GM23338 (cell line): Measurements from ENCODE around the gene CACHD1. TPM values are rescaled to one million over a fixed set of nuclear protein-coding genes. Genes with fewer than 3 reads are reported as not detected.

Experiments
- ATAC-seq: fragments of 200-7000 bp; cut with Tn5 transposase; 3 replicates; pipeline ENCODE4 v1.9.1; 2020
- DNase-seq: peaks from one replicate; pipeline ENCODE4 v3.0.0-alpha.2; 2015; ENCODE audit warnings: low spot score
- H2AFZ ChIP-seq: fragments of 200-600 bp; sonication (generic); 2 replicates; pipeline ENCODE4 v1.8.0; 2016; ENCODE audit warnings: antibody characterized with exemption, mild to moderate bottlenecking, moderate library complexity
- H3F3A ChIP-seq: fragments of 200-600 bp; sonication (generic); replicated peaks from 2 replicates; pipeline ENCODE4 v1.8.0; 2017; ENCODE audit warnings: antibody characterized with exemption, mixed run types, low read depth
- H3K27ac ChIP-seq: fragments of 200-600 bp; sonication (generic); 2 replicates; pipeline ENCODE4 v1.6.1; 2016; ENCODE audit warnings: low read depth
- H3K27me3 ChIP-seq: fragments of 200-600 bp; sonication (generic); 2 replicates; pipeline ENCODE4 v1.8.0; 2016; ENCODE audit warnings: mild to moderate bottlenecking, mixed run types, moderate library complexity; ENCODE audit not compliant: insufficient read depth
- H3K36me3 ChIP-seq: fragments of 200-600 bp; sonication (generic); 2 replicates; pipeline ENCODE4 v1.8.0; 2016; ENCODE audit warnings: mild to moderate bottlenecking; ENCODE audit not compliant: insufficient read depth
- H3K4me1 ChIP-seq: fragments of 200-600 bp; sonication (generic); 2 replicates; pipeline ENCODE4 v1.8.0; 2016; ENCODE audit warnings: mild to moderate bottlenecking, moderate library complexity; ENCODE audit not compliant: insufficient read depth
- H3K4me2 ChIP-seq: fragments of 200-600 bp; sonication (generic); 2 replicates; pipeline ENCODE4 v1.7.1; 2017; ENCODE audit warnings: mixed run types
- H3K4me3 ChIP-seq: fragments of 200-600 bp; sonication (generic); 2 replicates; pipeline ENCODE4 v1.6.1; 2016; ENCODE audit warnings: mixed run types
- H3K79me2 ChIP-seq: fragments of 200-600 bp; sonication (generic); replicated peaks from 2 replicates; pipeline ENCODE4 v1.8.0; 2017; ENCODE audit warnings: mild to moderate bottlenecking; ENCODE audit not compliant: insufficient read depth
- H3K9me2 ChIP-seq: fragments of 200-600 bp; sonication (generic); 2 replicates; pipeline ENCODE4 v1.8.0; 2017; ENCODE audit not compliant: insufficient read depth
- H4K20me1 ChIP-seq: fragments of 200-600 bp; sonication (generic); replicated peaks from 2 replicates; pipeline ENCODE4 v1.8.0; 2017; ENCODE audit warnings: mild to moderate bottlenecking; ENCODE audit not compliant: insufficient read depth
- H3K27ac Mint-ChIP-seq: 2 replicates; pipeline ENCODE4 v1.8.0; 2020; ENCODE audit warnings: inconsistent platforms, mild to moderate bottlenecking, moderate library complexity, mixed read lengths
- H3K27me3 Mint-ChIP-seq: 3 replicates; pipeline ENCODE4 v1.8.0; 2022; ENCODE audit warnings: low read depth, mild to moderate bottlenecking, moderate library complexity, mixed read lengths, inconsistent platforms; ENCODE audit not compliant: insufficient read depth, poor library complexity
- H3K36me3 Mint-ChIP-seq: 3 replicates; pipeline ENCODE4 v1.8.0; 2021; ENCODE audit warnings: low read depth, mild to moderate bottlenecking, inconsistent platforms, moderate library complexity, mixed read lengths
- H3K4me1 Mint-ChIP-seq: 3 replicates; pipeline ENCODE4 v1.8.0; 2020; ENCODE audit warnings: mild to moderate bottlenecking, inconsistent platforms, mixed read lengths
- H3K4me3 Mint-ChIP-seq: 3 replicates; pipeline ENCODE4 v1.8.0; 2021; ENCODE audit warnings: moderate library complexity, mild to moderate bottlenecking, inconsistent platforms, mixed read lengths
- H3K9me3 Mint-ChIP-seq: 3 replicates; pipeline ENCODE4 v1.8.0; 2020; ENCODE audit warnings: moderate library complexity, mild to moderate bottlenecking, inconsistent platforms, mixed read lengths
- CTCF ChIP-seq, 2 experiments: fragments of 200-600 bp in 1 of 2; sonication (generic) in 1 of 2; conservative IDR thresholded peaks; 2 replicates each; pipeline versions ENCODE4 v1.5.1 to v1.6.1; 2016 to 2017; ENCODE audit warnings: antibody characterized with exemption in 2 of 2, low read depth in 2 of 2, mild to moderate bottlenecking in 2 of 2, moderate library complexity in 1 of 2
- ETS1 ChIP-seq: IDR thresholded peaks from 2 replicates; pipeline ENCODE4 v1.6.1; 2016; ENCODE audit warnings: antibody characterized with exemption
- EZH2phosphoT487 ChIP-seq: fragments of 200-600 bp; sonication (generic); IDR thresholded peaks from one replicate; pipeline ENCODE4 v1.8.1; 2018; ENCODE audit warnings: antibody characterized with exemption; ENCODE audit not compliant: unreplicated experiment
- NANOG ChIP-seq: IDR thresholded peaks from 2 replicates; pipeline ENCODE4 v1.6.1; 2016; ENCODE audit warnings: antibody characterized with exemption, borderline replicate concordance
- POLR2AphosphoS5 ChIP-seq: IDR thresholded peaks from 2 replicates; pipeline ENCODE4 v1.6.1; 2016; ENCODE audit warnings: antibody characterized with exemption, low read depth
- REST ChIP-seq: IDR thresholded peaks from one replicate; pipeline ENCODE4 v1.6.1; 2018; ENCODE audit warnings: antibody characterized with exemption; ENCODE audit not compliant: unreplicated experiment
- STAT1 ChIP-seq: IDR thresholded peaks from one replicate; pipeline ENCODE4 v1.6.1; 2016; ENCODE audit warnings: antibody characterized with exemption; ENCODE audit not compliant: unreplicated experiment
- ZNF114 ChIP-seq: fragments of 250-450 bp; sonication (Bioruptor Pico); IDR thresholded peaks from 2 replicates; pipeline ENCODE4 v1.5.0; 2020; ENCODE audit warnings: mild to moderate bottlenecking, moderate library complexity
- ZNF462 ChIP-seq: fragments of 250-450 bp; sonication (Bioruptor Pico); IDR thresholded peaks from 2 replicates; pipeline ENCODE4 v1.5.0; 2020; ENCODE audit warnings: mild to moderate bottlenecking, moderate library complexity
- polyA plus RNA-seq: library from polyadenylated mRNA; unstranded; fragments of >200 nt; fragmentation: Nextera tagmentation; extraction: Ambion mirVana; gene quantifications from 2 replicates; pipeline ENCODE4 v1.2.1, GENCODE V29; 2016
- total RNA-seq: library from RNA; depleted of rRNA; stranded (reverse); fragments of >200 nt; shearing (Covaris generic); gene quantifications from 2 replicates; pipeline ENCODE4 v1.2.3, GENCODE V29; 2014

The CACHD1 gene
- total and polyA plus RNA-seq, 2 experiments from 2014 or later = 12.6 to 43.7 TPM

- no peaks in the 10 kb centered on the region for H3K9me3 Mint-ChIP-seq
- H3K4me3 Mint-ChIP-seq = no peak overlapping the region
- DNase-seq (no peak), ATAC-seq (no peak)
- no peaks in the 10 kb centered on the region for H3K79me2 ChIP-seq
- no peak overlapping the region for H3K4me3 ChIP-seq
- peaks cover 16% of the 10 kb centered on the region for H3K9me2 ChIP-seq
- no peaks in the 10 kb centered on the region for H3F3A ChIP-seq
- no peak overlapping the region for H2AFZ ChIP-seq
- H3K4me1 ChIP-seq = no peaks in the 10 kb centered on the region
- H3K36me3 Mint-ChIP-seq = no peaks in the 10 kb centered on the region
- H3K27ac ChIP-seq = no peak overlapping the region
- no peaks in the 10 kb centered on the region for H4K20me1 ChIP-seq
- H3K27me3 ChIP-seq = no peaks in the 10 kb centered on the region
- H3K4me1 Mint-ChIP-seq = peaks cover 4% of the 10 kb centered on the region; the same call in 1 of the 3 replicates
- H3K27me3 Mint-ChIP-seq = no peaks in the 10 kb centered on the region
- no peak overlapping the region for H3K4me2 ChIP-seq
- H3K27ac Mint-ChIP-seq = no peak overlapping the region
- H3K36me3 ChIP-seq = no peaks in the 10 kb centered on the region; the same call in 1 of the 2 replicates
- TF ChIP-seq CTCF (conservative IDR thresholded peaks at IDR 0.05; ENCODE audit: low read depth in 2 of 2) = no peak
- TF ChIP-seq REST = no peak
- TF ChIP-seq POLR2AphosphoS5 = no peak
- no peak for TF ChIP-seq STAT1
- TF ChIP-seq ZNF462 (CRISPR knock-in tag) = no peak
- TF ChIP-seq NANOG = no peak
- no peak for TF ChIP-seq EZH2phosphoT487
- TF ChIP-seq ETS1 = no peak
- no peak for TF ChIP-seq ZNF114
These were observed 16.2 kb upstream of the CACHD1 start for GRCh38 chr1:64453688-64454087.
